ENCODE data around the gene RTKN. TPM values are rescaled to one million over a fixed set of nuclear protein-coding genes. Genes with fewer than 3 reads are reported as not detected.

The RTKN gene
- total RNA-seq, 2 experiments from 2014 or later, result 1.2 to 1.6 TPM

GRCh38 chr2:74424139-74424992 lies 17.4 kb downstream of the RTKN start:
- POLR2A ChIA-PET, result no interaction called here
- CTCF ChIA-PET, result no interaction called here

GRCh38 chr2:74423231-74424095 lies 18.3 kb downstream of the RTKN start:
- ChIA-PET CTCF (no interaction called here), POLR2A (no interaction called here)

DNA sequence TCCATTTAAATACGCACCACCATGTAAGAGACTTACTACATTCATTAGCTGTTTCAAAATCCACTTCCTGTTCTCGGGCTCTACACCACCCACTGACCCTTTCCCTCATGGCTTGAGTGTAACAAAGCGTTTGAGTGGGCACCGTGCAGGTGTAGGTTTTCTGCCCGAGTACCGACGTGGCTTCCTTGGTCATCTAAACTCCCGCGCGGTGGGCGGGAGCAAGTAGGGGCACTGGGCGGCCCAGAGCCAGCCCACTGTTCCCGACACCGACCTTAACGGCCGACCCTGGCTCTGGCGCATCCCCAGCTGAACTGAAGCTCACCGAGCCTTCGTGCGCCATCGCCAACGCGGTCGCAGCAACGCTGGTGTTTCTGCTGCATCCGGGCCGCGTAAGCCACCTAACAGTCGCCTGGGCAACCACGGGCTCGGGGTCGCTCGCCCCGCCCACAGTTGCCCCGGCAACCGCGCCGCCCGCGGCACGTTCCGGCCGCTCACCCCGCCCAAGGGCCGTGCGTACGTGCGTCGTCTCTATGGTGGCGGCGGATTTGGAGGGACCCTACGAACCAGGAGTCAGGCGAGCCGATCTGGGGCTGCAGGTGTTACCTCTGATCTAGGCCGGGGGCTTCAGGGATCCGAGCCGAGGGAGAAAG lies 20.4 kb downstream of the RTKN start, which contains the start of the genes C2orf81 and WDR54:
C2orf81 (minus strand) TSS at position 399 of the 650 bp plus-strand sequence; CDS start at position 340, 59 bp downstream.
WDR54 (plus strand) TSS at position 510 of the 650 bp plus-strand sequence. CDS start 424 bp downstream, outside the sequence.
- POLR2A ChIA-PET, result interaction anchor here (0.6 to 1.0 kb wide), 5 partner anchors 29 to 301 kb away, joined by 3 to 5 read pairs (median 3); partner anchors contain the start of gene WBP1
- CTCF ChIA-PET, result interaction anchor here (0.6 to 0.9 kb wide), 4 partner anchors 59 to 420 kb away, joined by 3 to 4 read pairs (median 4); no protein-coding TSS in a partner anchor

DNA sequence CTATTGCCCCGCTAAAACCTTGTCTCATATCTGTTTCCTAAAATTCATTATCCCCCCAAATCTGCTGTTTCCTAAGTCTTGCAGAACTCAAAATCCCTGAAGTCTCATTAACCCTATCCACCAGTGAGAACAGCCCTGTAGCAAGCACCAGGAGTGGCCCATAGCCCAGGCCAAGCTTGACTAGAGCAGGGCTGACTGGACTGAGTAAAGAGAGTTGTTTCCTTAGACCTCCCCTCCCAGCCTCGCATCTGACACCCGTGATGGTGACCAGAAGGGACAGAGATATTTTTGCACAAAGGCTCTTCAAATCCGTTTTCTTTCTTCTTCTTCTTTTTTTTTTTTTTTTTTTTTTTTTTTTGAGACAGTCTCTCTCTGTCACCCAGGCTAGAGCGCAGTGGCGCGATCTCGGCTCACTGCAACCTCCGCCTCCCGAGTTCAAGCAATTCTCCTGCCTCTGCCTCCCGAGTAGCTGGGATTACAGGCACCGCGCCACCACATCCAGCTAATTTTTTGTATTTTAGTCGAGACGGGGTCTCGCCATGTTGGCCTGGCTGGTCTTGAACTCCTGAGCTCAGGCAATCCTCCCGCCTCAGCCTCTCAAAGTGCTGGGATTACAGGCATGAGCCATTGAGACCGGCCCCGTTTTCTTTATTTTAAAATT lies 21.2 kb downstream of the RTKN start:
- ChIA-PET CTCF (interaction anchor here (0.6 to 0.7 kb wide), 2 partner anchors 170 to 419 kb away, joined by 3 to 4 read pairs; no protein-coding TSS in a partner anchor), POLR2A (interaction anchor here (0.9 to 1.0 kb wide), 3 partner anchors 29 to 38 kb away, joined by 3 to 5 read pairs (median 3); partner anchors contain the start of gene WBP1)

- ChIA-PET CTCF (no interaction called here), POLR2A (no interaction called here)
These were observed 21.7 kb downstream of the RTKN start for GRCh38 chr2:74420006-74420405.

GRCh38 chr2:74419345-74419744 lies 22.4 kb downstream of the RTKN start:
- CTCF ChIA-PET, result interaction anchor here (0.9 kb wide), 1 partner anchor 52 kb away, joined by 3 read pairs; no protein-coding TSS in a partner anchor
- POLR2A ChIA-PET, result no interaction called here

- CTCF ChIA-PET, result interaction anchor here (0.9 kb wide), 1 partner anchor 53 kb away, joined by 3 read pairs; no protein-coding TSS in a partner anchor
- POLR2A ChIA-PET, result no interaction called here
These were observed 23.4 kb downstream of the RTKN start for GRCh38 chr2:74418312-74418711.

- ChIA-PET CTCF (no interaction called here), POLR2A (no interaction called here)
These were observed 24.0 kb downstream of the RTKN start for GRCh38 chr2:74417763-74418162.

- POLR2A ChIA-PET, result no interaction called here
- CTCF ChIA-PET, result no interaction called here
These were observed 24.5 kb downstream of the RTKN start for GRCh38 chr2:74417197-74417596.

DNA sequence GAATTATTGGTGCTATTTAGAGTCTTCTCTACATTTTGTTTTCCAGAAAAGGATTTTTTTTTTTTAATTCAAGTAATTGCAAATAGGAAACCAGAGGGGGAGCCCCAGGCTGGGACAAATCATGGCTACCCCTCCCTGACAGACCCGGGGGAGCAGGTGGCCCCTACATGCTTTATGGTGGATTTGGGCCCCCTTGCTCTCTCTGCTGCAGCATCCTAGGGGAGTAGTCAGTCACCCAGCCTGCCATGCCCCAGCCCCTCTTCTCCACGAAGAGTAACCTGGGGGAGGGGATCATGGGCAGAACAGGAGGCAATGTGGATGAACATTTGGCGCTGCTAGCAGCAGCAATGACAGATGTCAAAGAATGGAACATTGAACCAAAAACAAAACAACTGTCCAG lies 25.0 kb downstream of the RTKN start:
- ChIA-PET POLR2A (no interaction called here), CTCF (no interaction called here)

DNA sequence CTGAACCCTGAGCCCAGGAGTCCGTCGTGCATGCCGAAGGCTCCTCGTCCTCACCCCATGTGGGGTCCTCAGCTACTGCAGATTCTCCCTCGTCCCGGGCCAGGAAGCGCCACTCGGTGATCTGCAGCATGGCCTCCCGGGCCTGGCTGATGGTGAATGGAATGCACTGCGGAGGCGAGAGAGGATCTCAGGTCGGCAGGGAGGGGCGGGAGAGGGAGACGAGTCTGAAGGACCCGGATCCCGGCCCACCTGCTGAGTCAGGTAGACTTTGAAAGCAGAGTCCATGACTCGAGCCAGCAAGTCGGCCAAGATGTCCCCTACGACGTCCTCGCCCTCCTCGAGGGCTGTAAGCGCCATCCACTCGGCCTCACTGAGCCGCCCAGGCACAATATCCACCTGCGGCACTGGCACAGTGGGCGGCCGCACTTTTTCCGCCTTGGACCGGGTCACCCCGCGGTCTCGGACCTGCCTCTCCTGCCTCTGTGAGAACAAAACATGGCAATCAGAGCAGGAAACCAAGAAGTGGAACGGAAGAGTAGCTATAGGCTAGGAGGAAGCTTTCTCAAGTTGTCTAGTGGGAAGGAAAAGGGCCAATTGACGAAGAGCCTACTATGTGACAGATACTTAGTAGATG lies 25.9 kb downstream of the RTKN start:
- POLR2A ChIA-PET, result no interaction called here

DNA sequence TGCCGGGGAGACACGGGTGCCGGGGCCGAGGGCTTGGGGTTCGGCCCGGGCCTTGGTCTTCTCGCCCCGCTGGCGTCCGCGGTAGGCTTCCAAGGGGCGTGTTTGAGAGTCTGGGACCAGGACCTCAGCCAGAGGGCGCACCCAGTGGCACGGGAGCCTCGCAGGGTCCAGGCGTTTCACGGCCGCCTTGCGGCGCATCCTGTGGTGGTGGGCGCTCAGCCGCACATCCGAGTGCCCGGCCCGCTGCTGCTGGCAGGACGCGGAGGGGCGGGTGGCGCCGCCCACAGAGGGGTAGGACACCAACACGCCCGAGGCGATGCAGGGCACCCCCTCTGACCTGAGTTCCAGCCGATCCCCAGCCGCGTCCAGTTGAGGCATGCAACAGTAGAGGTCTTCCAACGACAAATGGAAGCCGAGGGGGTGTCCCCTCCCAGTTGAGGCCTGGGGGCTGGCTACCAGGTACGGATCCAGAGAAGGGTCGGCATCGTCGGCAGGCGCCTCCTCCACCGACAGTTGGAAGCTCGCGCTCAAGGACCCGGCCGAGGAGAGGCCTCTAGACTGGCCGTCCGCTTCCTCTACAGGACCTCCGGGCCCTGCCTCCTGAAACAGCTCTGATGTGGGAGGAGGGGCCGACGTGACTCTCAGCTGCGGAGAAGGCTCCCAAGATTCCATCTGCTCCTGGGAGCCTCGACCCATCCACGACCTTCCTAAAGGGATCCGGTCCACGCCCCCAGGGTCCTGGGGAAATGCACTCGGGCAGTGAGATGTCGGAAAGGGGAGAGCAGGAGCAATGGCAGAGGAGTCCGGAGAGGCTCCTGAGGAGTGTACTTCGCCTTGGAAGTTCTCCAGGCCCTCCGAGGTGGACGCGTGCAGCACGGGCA lies 26.6 kb downstream of the RTKN start:
- POLR2A ChIA-PET, result no interaction called here
- CTCF ChIA-PET, result interaction anchor here (0.9 kb wide), 1 partner anchor 23 kb away, joined by 9 read pairs; no protein-coding TSS in a partner anchor

More for the DNA sequence above, 25.9 kb downstream of the RTKN start:
- CTCF ChIA-PET, result no interaction called here

- POLR2A ChIA-PET, result no interaction called here
- CTCF ChIA-PET, result interaction anchor here (0.9 kb wide), 1 partner anchor 22 kb away, joined by 9 read pairs; no protein-coding TSS in a partner anchor
These were observed 27.3 kb downstream of the RTKN start for GRCh38 chr2:74414441-74414840.

- ChIA-PET CTCF (no interaction called here), POLR2A (no interaction called here)
These were observed 28.6 kb downstream of the RTKN start for GRCh38 chr2:74413001-74413698.

DNA sequence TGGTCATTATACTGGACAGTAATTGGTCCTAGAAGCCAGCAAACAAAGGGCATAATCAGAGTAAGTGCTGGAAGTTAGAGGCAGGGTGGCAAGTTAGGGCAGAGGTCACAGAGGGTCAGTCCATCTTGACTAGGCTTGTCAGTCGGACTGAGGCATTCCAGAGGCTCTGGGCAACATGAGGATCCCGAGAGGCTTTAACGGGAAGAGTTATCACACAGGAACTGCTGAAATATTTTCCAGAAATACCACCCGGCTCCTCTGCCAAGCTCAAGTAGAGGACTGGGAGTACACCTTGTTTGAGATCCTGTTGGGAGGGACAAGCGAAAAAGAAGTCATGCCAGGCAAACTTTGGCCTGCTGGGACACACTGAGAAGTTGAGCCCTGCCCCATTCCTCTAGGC lies 34.1 kb downstream of the RTKN start:
- ChIA-PET CTCF (no interaction called here), POLR2A (no interaction called here)

DNA sequence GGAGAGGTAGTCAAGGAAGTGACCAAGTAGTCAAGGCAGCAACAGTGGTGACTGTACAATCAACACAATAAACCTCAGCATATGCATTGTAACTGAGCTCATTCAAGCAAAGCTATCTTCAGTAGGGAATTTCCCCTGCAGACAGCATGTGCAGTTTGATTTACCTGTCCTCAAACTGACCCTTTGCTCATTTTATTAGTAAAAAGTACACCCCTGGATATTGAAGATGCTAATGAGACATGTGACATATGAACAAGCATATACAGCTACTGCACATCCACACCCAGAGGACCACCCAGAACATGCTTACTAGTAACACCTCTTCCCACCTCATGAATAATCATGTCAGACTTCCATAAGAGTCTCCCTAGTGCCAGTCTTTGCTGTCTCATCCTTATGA lies 35.7 kb downstream of the RTKN start:
- POLR2A ChIA-PET, result no interaction called here
- CTCF ChIA-PET, result no interaction called here

- POLR2A ChIA-PET, result no interaction called here
- CTCF ChIA-PET, result interaction anchor here (1.7 kb wide), 1 partner anchor 11 kb away, joined by 5 read pairs; no protein-coding TSS in a partner anchor
These were observed 39.8 kb downstream of the RTKN start for GRCh38 chr2:74401891-74402290.
